ENCODE results near the gene FAM13A.

The FAM13A gene

DNA sequence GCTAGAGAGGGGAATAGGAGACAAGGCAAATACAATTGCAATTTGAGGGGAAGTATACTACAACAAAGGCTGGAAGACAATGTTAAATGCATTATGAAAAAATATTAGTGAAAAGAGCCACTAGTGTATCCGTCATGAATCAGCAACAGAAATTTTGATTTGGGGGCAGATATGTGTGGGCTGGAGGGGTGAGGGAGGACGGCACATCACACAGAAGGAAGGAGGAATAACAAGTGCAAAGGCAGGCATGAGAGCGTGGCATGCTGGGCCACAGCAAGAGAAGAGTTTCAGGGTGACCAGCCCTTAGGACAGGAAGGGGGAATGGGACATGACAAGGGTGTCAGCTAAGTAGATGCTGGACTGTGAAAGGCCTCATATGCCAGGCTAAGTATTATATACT is 295.6 kb downstream of the FAM13A start:
- no peak for DNase-seq

DNA sequence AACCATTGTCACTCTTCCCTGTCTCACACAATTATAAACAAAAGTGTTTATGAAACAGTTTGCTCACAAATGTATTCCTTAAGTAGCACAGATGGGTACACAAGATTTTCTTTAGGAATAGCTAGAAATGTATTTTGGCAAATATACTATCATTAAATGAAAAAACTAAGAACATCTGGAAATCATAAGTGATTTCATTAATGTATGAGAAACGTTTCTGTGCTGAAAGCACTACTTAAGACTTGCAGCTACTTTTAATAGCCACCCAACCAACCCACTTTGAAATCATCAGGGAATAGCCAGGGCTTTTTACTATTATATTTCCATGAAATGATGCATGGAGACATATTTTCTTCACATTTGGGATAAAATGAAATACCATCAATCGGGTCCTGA is 297.1 kb downstream of the FAM13A start:
- DNase-seq, result no peak

DNA sequence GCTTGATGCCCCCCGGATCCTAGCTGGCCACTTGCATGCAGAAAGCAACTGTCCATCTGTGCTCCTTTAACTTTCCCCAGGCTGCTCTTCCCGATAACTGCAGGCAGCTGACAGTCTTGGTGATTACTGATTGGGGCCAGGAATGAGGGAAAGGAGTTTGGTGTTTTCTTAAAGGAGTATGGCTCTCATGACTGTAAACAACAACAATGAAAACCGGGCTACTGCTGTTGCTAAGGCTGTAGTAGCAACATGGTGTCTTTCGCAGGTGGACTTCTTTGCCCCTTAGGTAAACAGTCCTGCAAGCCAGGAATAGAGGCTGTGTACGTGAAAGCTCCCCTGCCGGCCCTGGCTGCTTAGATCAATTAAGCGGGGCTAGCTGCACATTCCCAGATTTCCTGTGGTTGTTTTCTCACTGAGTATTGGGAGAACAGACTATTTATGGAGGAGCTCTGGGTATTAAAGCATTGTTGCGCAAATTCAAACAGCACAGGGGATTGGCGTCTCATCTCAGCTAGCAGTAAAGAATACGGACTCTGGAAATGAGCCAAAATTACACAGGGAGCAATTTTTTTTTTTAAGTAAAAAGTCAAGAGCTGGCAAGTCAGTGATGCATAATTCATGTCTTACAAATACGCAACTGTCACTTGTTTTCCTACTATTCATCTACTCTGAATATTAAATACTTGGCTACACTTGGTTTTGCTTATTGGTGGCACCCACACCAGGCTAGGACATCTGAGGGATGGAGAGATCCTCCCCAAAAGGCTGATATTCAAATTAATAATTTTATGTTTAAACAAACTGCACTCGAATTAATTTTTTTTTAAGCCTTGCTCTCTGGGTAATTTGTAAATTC is 297.7 kb downstream of the FAM13A start:
- no peak for DNase-seq

DNA sequence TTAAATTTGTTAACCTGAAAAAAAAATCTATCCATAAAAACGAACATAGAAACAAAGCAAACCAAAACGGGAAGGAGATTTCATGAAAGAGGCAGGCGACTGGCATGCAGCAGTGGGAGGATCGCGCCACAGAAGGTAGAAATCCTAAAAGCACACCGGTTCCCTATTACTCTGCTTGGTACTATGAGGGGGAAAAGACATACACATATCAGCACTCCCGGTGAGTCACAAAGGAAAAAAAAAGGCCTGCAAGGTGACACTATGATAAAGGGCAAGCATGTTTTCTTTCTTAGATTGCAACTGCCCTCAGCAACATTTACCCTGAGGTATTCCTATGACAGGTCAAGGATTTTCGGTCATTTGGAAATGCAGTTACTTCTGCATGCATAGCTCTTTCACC is 298.7 kb downstream of the FAM13A start:
- DNase-seq, result no peak

DNA sequence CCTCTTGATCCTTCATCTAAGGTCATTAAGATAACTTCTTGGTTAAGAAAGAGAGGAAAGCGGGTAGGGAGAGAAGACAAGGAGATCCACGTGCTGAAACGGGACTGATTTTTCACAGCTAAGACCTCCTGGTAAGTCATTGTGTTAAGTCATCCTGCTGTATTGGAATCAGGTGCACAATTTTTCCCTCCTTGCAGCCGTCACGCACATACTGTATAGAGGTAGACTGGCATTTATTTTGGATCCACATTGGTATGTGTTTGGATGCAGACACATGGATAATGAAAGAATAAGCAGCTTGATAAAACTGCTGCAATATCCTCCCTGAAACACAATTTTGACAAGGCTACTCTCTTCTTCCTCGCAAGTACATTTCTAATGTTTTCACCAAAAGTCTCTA is 299.2 kb downstream of the FAM13A start:
- no peak for DNase-seq

DNA sequence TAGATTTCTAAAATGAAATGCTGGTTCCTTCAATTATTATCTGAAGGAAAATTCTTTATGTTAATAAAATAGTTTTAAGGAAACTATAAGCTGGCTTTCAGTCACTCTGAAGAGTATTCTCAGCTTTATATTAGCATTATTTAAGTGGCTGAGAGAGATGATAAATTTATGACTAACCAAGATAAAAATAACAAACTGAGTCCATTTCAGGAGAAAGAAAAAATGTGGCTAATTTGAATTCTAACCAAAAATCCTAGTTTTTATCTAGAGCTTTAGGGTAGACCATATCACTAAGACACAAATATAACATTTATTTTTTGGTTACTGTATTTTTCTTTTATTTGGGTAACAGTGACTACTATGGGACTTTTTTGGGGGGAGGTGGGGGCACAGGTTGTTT is 299.9 kb downstream of the FAM13A start:
- no peak for DNase-seq

DNA sequence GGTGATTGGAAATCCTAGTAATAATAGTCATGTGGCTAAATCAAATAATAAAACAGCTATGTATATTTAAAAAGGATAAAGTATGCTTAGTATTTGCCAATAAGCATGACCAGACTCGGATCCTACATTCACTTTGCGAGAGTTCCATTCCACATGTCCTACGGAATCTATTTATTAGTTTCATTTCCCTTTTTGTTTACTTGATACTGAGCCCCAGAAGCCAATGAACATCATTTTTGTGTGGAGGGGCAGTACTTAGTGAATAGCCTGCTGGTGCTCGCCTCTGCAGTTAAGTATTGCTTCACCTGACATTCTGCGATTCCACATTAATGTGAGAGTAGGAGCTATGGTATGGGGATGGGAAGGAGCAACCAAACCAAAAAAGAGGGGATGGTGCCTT is 300.8 kb downstream of the FAM13A start:
- no peak for DNase-seq

DNA sequence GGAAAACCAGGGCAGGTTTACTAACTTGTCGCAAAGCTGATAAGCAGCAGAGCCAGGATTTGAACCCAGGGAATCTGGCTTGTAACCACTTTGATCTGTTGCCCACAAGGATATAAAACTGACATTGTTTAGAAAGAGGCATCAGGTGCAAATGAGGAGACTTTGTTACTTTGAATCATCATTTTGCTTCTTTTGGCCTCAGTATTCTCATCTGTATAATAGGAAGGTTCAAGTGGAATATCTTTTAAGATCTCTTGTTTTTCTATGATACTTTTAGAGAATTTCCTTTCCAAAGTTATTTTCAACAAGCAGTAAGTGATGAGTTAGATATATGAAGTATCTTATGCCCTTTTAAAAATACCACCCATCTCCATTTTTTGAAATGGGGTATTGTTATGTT is 301.5 kb downstream of the FAM13A start:
- DNase-seq, result no peak

DNA sequence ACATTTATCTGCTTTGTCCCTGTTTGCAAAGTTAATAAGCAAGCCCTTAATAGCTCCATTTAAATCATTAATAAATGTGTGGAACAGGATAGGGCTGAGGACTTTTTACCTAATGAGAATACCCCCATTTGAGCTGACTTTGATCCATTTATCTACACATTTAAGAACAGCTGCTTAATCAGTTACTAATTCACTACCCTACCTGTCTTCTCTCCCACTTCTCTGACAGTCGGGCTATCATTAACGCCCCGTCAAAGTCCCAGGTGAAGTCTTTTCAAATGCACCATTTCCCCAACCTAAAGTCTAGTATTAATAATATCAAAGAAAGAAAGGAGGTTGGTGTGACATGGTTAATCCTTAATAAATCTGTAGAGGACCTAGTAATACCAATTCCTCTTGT is 302.2 kb downstream of the FAM13A start:
- DNase-seq, result no peak

DNA sequence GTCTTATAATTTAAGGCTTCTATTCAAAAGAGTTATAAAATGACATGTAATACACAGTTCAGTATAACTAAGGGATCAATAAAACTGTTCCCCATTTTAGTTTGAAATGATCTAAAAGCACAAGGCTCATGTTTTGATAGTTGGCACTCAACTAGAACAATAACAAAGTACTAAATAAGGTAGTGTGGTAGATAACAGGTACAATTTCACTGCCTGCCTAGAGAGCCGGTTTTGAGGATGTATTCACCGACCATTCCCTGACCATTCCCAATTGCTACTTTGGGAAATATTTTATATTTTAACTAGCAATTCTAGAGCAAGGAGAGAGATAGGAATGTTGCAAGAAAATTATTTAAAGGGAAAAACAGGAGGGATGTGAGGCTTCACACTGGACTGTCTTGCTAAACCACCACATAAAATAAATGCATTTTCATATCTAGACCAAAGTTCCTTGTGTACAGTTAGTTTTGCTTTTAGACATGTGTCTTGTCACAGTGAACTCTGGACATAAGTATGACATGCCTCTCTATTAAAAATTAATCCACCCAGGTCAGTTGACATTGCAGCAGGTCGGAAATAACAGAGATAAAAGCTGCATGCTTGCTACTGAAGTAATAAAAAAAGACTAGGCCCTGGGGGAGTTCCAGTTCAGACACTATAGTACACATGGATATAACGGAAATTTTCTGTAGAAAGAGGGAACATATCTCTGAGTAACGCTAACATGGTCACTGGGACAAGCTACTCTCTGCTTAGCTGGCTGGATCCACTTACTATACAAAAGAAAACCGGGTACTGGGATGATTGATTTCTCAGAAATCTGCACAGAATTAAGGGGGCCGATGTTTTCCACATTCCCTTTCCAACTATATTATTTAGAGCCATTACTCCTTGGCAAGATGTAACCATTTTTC is 303.1 kb downstream of the FAM13A start:
- no peak for DNase-seq

DNA sequence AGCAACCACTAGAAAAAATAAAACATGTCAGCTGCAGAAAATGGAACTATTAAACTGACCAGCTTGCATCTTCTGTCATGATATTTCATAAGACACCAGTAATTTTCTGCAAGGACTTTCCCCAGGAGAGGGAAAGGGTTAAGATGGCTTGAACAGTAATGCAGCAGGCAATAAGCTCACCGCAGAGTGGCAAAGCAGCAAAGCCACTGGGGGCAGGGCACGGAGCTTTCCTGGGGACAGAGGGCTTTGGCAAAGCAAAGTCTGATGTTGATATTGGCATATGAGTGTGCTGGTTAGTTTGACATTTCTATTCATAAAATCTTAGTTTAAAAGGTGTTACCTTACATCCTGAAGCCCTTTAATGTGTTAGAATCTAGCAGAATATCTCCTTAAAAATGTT is 304.2 kb downstream of the FAM13A start:
- DNase-seq, result no peak

DNA sequence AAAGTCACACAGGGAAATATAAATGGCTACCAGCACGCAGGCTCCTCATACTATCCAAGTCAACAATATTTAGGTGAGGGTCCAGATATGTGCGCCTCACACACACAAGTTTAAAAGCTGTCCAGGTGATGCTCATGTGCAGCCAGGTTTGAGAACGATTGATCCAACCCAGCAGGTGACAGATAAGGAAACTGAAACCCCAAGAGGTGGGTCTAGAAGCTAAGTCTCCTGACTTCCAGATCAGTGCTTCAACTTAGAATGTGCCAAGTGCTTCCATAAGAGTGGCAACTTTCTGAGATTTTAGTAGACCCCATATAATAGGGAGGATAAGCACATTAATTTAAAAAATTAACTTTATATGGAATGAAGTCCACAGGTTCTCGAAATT is 304.9 kb downstream of the FAM13A start:
- no peak for DNase-seq

DNA sequence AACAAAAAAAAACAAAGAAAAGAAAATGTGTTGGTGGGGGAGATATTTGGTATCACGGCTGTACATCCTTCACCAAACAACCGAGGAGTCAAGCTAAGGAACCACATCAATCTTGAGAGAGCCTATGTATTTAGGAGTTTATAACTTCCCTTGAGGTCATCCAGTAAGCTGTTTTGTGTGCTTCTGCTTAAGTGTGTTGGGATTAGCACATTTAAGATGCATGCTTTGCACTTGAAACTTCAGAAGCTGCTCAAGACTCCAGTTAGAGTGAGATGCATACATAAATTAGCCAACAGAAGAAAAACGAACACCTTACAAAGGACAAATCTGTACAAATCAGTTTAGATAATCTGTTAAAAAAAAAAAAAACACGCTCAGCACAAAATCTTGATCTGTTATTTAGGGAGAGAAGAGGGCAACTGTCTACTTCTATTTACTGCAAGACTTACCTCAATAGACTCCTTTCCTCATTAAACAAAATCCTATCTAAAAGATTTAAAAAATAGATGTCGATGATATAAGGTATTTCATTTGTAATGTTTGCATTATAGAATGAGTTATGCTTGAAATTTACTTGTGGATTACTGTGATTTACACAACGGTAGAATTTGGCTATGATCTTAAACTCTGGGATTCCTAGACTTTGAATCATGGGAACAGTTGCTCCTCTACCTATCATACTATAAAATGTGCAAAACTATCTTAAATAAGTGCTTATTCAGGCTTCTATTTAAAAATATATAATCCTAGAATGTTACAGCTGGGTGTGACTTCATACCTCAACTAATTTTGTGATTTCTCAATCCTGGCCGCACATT is 305.5 kb downstream of the FAM13A start:
- DNase-seq, result no peak

DNA sequence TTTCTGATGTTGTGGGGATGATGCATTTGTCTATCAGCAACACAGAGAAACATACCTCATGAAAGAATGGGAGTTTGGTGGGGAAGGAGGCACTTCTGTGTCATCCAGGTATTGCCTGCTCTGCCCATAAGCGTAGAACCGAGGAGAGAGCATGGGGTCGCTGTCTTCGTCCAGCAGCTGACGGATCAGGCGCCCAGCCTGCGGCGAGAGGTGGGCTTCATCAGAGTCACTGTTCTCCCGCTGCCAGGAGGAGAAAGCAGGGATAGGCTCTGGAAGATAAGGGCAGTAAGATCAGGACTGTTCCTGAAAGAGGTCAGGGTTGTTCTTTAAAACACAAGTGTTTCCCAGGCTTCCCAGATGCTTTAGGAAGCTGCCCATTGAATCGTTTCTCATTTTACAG is 306.6 kb downstream of the FAM13A start:
- DNase-seq, result no peak

DNA sequence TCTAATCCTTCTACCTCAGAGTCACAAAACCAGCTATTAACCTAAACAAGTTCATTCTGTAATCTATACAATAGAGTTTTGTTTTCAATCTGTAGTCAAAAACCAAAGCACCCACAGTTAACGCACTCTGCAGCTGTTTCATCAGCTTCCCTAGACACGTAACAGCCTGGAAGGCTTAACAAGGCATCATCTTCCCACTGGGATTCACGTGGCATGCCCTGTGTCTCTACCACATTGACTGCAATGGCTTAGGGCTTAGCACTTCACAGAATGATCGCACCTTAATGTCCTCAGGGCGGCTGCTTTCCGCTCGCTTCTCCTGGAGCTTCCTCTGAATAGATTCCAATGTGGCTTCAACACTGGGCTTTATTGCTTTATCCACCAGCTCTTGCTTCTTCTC is 309.6 kb downstream of the FAM13A start:
- no peak for DNase-seq

DNA sequence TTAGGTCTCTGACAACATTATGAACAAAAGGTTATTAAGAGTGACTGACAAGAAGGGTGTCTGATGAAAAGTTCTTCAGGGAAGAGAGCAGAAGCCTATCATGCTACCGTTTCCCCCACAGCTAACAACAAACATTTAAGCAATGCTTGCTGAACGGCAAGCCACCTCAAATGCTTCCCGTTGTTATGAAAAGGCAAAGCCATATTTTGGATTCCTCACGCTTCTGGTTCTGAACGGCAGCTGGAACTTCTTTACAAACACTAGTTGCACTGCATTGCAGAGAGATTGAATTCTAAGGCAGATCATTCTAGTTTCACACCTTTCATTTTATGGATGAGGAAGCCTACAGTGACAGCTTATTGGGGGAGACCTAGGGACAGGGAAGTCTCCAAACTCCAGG is 310.8 kb downstream of the FAM13A start:
- DNase-seq, result no peak

DNA sequence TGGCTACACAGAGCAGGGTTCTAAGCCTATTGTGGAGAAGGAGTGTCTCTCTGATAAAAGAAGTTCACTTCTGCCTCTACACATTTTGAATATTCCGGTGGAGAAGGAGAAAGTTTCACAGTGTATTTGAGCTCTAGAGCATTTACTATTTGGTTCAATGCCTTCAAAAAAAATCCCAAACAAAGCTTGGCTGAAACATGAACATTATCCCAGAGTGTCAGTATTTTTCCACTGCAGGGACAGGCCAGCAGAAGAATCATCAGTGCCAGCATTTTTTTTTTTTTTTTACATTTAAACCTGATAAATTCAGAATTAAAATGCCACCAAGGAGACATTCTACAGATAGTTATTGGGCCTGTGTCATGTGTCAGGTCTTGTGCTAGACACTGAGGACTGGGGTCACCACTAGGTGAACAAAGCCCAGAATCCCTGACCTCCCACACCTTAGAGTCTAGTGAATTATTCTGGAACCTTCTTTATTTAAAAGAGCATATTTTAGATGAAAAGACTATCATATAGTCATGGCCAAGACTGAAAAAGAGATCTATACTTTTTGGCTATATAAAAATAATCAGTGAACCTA is 311.3 kb downstream of the FAM13A start:
- DNase-seq, result no peak

DNA sequence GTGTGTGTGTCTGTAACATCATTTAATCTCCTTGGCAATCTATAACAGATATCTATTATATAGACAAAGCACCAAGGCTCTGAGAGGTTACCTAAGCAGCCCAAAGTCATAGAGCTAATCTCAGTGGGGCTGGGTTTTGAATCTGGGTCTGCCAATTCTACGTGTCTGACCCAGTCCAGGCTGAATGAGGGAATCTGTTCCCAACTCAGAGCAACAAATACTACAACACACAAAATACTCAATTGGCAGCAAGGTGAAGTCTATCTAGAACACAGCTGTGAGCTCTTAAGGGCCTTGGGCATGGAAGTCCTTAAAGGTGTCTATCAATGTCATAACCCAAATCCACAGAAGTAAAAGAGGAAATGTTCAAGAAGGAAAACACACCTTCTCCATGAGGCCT is 311.8 kb downstream of the FAM13A start:
- DNase-seq, result no peak

DNA sequence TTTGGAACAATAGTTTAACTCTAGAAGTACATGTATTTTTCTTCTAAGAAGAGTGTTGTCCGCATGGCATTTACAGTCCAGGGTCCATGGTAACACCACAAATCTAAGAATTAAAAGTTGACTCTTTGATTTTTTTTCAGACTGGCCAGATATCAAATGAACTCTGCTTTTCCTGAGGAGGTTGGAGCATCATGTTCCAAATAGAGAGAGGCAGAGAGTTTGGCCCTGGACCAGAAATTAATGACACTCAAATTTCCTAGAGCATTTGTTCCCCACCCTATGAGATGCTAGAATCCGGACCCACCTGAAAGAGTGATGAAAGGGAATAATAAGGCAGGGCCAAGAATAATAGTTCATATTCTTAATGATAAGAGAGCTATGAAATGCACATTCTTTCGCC is 312.4 kb downstream of the FAM13A start:
- no peak for DNase-seq

DNA sequence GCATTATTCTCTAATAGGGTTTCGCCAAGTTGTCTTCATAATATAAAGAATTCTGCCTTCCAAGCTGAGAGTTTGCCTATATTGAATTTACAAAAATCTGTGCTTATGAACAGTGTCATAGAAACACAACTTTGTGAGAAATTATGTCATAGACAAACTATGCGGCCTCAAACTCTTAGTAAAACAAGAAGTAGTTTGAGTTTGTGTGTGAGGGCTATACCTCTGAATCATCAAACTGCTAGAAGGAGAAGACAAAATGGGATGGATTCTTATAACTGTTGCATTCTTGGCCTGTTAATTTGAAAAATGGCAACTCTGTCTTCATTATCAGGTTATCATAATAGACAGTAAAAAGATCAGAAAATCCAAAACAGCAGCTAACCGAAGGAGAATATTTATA is 313.3 kb downstream of the FAM13A start:
- DNase-seq, result no peak

DNA sequence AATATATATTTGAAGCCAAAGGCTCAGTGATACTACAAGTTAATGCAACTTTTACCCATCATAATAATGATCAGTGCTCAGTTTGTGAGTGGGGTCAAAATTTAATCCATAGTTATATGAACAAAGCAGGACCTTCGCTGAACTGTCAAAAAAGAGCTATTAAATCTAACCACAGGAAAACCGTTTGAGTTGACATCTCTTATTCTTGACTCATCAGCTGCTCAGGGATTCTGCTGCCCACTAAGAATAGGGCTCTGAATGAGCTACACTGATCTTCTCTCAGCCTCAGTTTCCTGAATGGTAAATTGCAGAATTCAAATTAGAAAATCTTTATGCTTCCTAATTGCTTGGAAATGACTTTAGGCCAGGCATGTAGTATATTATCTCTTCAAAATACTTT is 314.4 kb downstream of the FAM13A start:
- no peak for DNase-seq

DNA sequence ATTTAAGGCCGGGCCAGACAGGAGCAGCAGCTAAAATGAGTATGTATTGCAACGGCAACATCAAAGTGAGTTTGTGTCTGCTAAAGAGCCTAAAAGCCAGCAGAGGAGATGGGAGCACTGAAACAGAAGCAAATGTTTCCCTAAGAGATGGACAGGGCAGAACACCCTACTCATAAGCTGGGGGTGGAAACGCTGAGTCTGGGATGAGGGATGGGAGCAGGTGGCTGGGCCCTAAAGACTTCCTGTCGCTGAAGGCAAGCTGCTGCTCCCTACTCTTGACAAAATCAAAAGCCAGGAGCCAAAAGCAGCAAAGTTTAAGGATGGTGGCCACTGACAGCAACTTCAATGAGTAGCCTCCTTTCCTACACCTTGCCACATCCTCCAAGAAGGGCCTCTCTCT is 318.8 kb downstream of the FAM13A start:
- DNase-seq, result no peak

All from NCI-H2029 (cell line).